Stimulated activated CD4-positive, alpha-beta T cell treated with anti-CD3 and anti-CD28 coated beads, Interleukin-1b, Interleukin-23, amount 100 ng/mL, for 4 hours (primary cell): ENCODE data around the gene ZNF607.
"Not testable (repeated sequence)": the region's sequence is repeated elsewhere in the genome, so short reads cannot be mapped to it uniquely, and the experiment has no call there.

ENCODE experiments used
- DNase-seq, 2 donors: peaks; one replicate each; pipeline ENCODE4 v3.0.0-alpha.2; 2020; ENCODE audit warnings: low read depth in 2 of 2

ZNF607 gene

GRCh38 chr19:37719111-37719926 lies at the start of gene ZNF607:
ZNF607 (minus strand) TSS chr19:37719761; CDS start chr19:37711618, 8,143 bp downstream.
- DNase-seq, result peak; percentile 72 to 81

GRCh38 chr19:37763488-37763887 lies 43.9 kb upstream of the ZNF607 start:
- no peak for DNase-seq

- not testable (repeated sequence) for DNase-seq
Measured at GRCh38 chr19:37757683-37758082, 38.1 kb upstream of the ZNF607 start.

GRCh38 chr19:37738371-37738770 lies 18.8 kb upstream of the ZNF607 start:
- DNase-seq, result no peak

GRCh38 chr19:37725181-37725580 lies 5.6 kb upstream of the ZNF607 start:
- DNase-seq, result no peak

GRCh38 chr19:37719927-37720265 lies 335 bp upstream of the ZNF607 start:
- no peak for DNase-seq

GRCh38 chr19:37718304-37718703 lies 1.3 kb downstream of the ZNF607 start:
- DNase-seq, result no peak

GRCh38 chr19:37716140-37716539 lies 3.4 kb downstream of the ZNF607 start:
- no peak for DNase-seq

GRCh38 chr19:37706052-37706605 lies 13.4 kb downstream of the ZNF607 start:
- no peak for DNase-seq

GRCh38 chr19:37699057-37699456 lies 20.5 kb downstream of the ZNF607 start:
- DNase-seq, result no peak

GRCh38 chr19:37698216-37698615 lies 21.3 kb downstream of the ZNF607 start:
- no peak for DNase-seq

GRCh38 chr19:37695144-37695899 lies 24.2 kb downstream of the ZNF607 start:
- DNase-seq, result no peak

- no peak for DNase-seq
Measured at GRCh38 chr19:37692956-37693620, 26.5 kb downstream of the ZNF607 start.

GRCh38 chr19:37691881-37692504 lies 27.6 kb downstream of the ZNF607 start:
- DNase-seq, result peak; percentile 66 to 68

- DNase-seq, result no peak
Measured at GRCh38 chr19:37683520-37683919, 36.0 kb downstream of the ZNF607 start.

- DNase-seq, result no peak
Measured at GRCh38 chr19:37669450-37669914, 50.1 kb downstream of the ZNF607 start.

GRCh38 chr19:37657157-37657556 lies 62.4 kb downstream of the ZNF607 start:
- not testable (repeated sequence) for DNase-seq

GRCh38 chr19:37655689-37656371 lies 63.7 kb downstream of the ZNF607 start:
- DNase-seq, result peak; percentile 74 to 88

- peak; percentile 57 to 73 for DNase-seq
Measured at GRCh38 chr19:37655301-37655688, 64.3 kb downstream of the ZNF607 start, which contains the start of gene ZFP30. ZFP30 (minus strand) TSS chr19:37655465; CDS start chr19:37647822, 7,643 bp downstream.

GRCh38 chr19:37654629-37655300 lies 64.8 kb downstream of the ZNF607 start:
- peak in 1 of 2 donors; percentile 2 for DNase-seq
